Testis (tissue), 3 donors: ENCODE data around the gene BTLA. TPM values are rescaled to one million over a fixed set of nuclear protein-coding genes. Genes with fewer than 3 reads are reported as not detected.
"Not testable (repeated sequence)": the region's sequence is repeated elsewhere in the genome, so short reads cannot be mapped to it uniquely, and the experiment has no call there.

Experiments used
- DNase-seq: peaks from one replicate; pipeline ENCODE4 v3.0.0-alpha.2; 2019
- H3K27ac ChIP-seq, 2 donors: fragments of 200-600 bp; sonication (generic); one replicate each; pipeline ENCODE4 v1.5.1; 2019
- H3K27me3 ChIP-seq: fragments of 200-600 bp; sonication (generic); one replicate; pipeline ENCODE4 v1.5.1; 2019
- H3K36me3 ChIP-seq: fragments of 200-600 bp; sonication (generic); one replicate; pipeline ENCODE4 v1.5.1; 2017; ENCODE audit warnings: low read depth; ENCODE audit errors: missing control alignments
- H3K4me1 ChIP-seq: fragments of 200-600 bp; sonication (generic); one replicate; pipeline ENCODE4 v1.5.1; 2019
- H3K4me3 ChIP-seq, 2 donors: fragments of 200-600 bp; sonication (generic); one replicate each; pipeline ENCODE4 v1.5.1; 2017 to 2019
- H3K9me3 ChIP-seq: fragments of 200-600 bp; sonication (generic); one replicate; pipeline ENCODE4 v1.5.1; 2017
- CTCF ChIP-seq, 3 experiments: fragments of 450-650 bp in 2 of 3; fragments of 200-600 bp in 1 of 3; sonication (generic) in 1 of 3; IDR thresholded peaks; one replicate each; pipeline ENCODE4 v1.5.1; 2016 to 2019; ENCODE audit warnings: antibody characterized with exemption in 3 of 3, mild to moderate bottlenecking in 2 of 3, moderate library complexity in 1 of 3
- POLR2A ChIP-seq: fragments of 450-650 bp; IDR thresholded peaks from one replicate; pipeline ENCODE4 v1.6.1; 2017; ENCODE audit warnings: antibody characterized with exemption, mild to moderate bottlenecking, moderate library complexity
- WGBS, 2 donors: methylation state at CpG; one replicate each; pipeline ENCODE4 v1.1.5; 2018; 5-methylcytosine and 5-hydroxymethylcytosine counted together
- intact Hi-C: fragments of 100-400 bp; cut with DNase I; formaldehyde crosslinking; loops from one replicate; pipeline ENCODE4 v1.15.1; 2023; ENCODE audit warnings: low total_unique reads
- polyA plus RNA-seq: library from polyadenylated mRNA; stranded (reverse); fragments of 350-450 nt; fragmentation: Illumina TruSeq; extraction: RNeasy Lipid Tissue Mini Kit (QIAGEN cat#74804); gene quantifications from one replicate; pipeline ENCODE4 v1.2.3, GENCODE V29; 2014; ENCODE audit warnings: low read depth, low replicate concordance; ENCODE audit not compliant: insufficient read depth
- total RNA-seq, 2 donors: library from RNA; depleted of rRNA; stranded (reverse); fragments of >200 nt; gene quantifications; one replicate each; pipeline ENCODE4 v1.2.3, GENCODE V29; 2016

The BTLA gene
- total and polyA plus RNA-seq, 3 donors from 2014 or later, result 0.50 to 1.4 (median 1.2) TPM

GRCh38 chr3:112500621-112501020 is 1.3 kb upstream of the BTLA start:
- no peak overlapping the region for H3K4me3 ChIP-seq
- no peaks in the 10 kb centered on the region for H3K4me1 ChIP-seq
- no peak for DNase-seq
- TF ChIP-seq CTCF (IDR thresholded peaks at IDR 0.05) (no peak), POLR2A (no peak)
- intact Hi-C loops, result no loop called here
- no peaks in the 10 kb centered on the region for H3K9me3 ChIP-seq
- 85 to 88% methylated on average over 2 of the region's 2 CpGs for WGBS, 2 donors
- no peaks in the 10 kb centered on the region for H3K27me3 ChIP-seq
- no peaks in the 10 kb centered on the region for H3K36me3 ChIP-seq
- H3K27ac ChIP-seq, result no peak overlapping the region

GRCh38 chr3:112497897-112498548 is 1.2 kb downstream of the BTLA start:
- 69 to 79% methylated on average over 11 of the region's 11 CpGs for WGBS, 2 donors
- Histone ChIP-seq H3K9me3 (no peaks in the 10 kb centered on the region), H3K4me1 (no peaks in the 10 kb centered on the region), H3K4me3 (no peak overlapping the region), H3K27ac (no peak overlapping the region), H3K27me3 (no peaks in the 10 kb centered on the region), H3K36me3 (no peaks in the 10 kb centered on the region)
- TF ChIP-seq CTCF (IDR thresholded peaks at IDR 0.05) (no peak), POLR2A (no peak)
- DNase-seq, result no peak
- intact Hi-C loops, result no loop called here

DNA sequence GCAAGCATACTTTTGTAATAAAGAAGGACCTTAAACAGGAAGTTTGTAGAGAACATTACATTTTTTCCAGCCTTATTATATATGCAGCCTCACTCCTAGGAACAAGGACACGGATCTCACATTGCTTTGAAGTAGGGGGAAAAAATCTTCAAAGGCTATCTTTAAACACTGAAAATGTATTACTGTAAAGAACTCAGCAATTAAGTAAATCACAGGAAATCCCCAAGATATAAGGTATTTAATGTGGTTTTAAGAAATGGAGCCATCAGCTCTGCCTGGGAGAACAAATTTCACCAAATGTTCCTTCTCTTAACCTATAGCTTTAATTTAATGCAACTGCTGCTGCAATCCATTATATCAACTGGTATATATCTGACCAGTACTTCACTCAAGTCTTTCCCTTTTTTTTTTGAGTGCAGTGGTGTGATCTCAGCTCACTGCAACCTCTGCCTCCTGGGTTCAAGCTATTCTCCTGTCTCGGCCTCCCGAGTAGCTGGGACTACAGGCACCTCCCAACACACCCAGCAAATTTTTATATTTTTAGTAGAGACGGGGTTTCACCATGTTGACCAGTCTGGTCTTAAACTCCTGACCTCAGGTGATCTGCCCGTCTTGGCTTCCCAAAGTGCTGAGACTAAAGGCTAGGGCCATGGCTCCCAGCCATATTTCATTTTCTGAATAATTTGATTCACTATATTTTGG is 2.8 kb downstream of the BTLA start:
- TF ChIP-seq POLR2A, result no peak
- TF ChIP-seq CTCF (IDR thresholded peaks at IDR 0.05), result no peak
- Histone ChIP-seq H3K27ac (no peak overlapping the region), H3K4me1 (no peaks in the 10 kb centered on the region), H3K27me3 (no peaks in the 10 kb centered on the region), H3K9me3 (no peaks in the 10 kb centered on the region), H3K4me3 (no peak overlapping the region), H3K36me3 (no peaks in the 10 kb centered on the region)
- WGBS, 2 donors, result 87% methylated on average over 5 of the region's 5 CpGs
- intact Hi-C loops, result no loop called here
- DNase-seq, result no peak

DNA sequence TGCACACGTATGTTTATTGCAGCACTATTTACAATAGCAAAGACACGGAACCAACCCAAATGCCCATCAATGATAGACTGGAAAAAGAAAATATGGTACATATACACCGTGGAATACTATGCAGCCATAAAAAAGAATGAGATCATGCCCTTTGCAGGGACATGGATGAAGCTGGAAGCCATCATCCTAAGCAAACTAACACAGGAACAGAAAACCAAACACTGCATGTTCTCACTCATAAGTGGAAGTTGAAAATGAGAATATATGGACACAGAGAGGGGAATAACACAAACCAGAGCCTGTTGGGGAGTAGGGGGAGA is 4.9 kb downstream of the BTLA start:
- H3K9me3 ChIP-seq, DNase-seq, H3K27ac ChIP-seq, H3K27me3 ChIP-seq, H3K36me3 ChIP-seq, H3K4me1 ChIP-seq, intact Hi-C loops, H3K4me3 ChIP-seq: not testable (repeated sequence)
- WGBS, 2 donors, result 96 to 97% methylated on average over 3 of the region's 3 CpGs

DNA sequence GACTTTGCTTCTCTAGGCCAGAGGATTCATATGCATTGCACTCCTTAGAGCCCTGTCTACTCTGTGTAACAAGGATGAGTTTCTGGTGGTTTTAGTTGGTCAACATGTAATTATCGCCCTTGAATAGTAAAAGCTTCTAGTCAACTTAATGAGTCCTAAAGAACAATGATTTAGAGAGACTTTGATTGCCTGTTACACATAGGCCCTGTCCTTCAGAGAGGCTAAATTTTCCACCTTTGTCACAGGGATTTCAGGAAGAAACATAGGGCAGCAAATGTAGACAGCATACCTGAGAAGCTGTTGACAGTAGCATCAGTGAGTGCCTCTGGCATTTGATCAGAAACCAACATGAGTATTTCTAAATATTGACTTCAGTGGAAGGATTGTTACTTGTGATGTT is 7.1 kb downstream of the BTLA start:
- no peaks in the 10 kb centered on the region for H3K9me3 ChIP-seq
- H3K27me3 ChIP-seq, result no peaks in the 10 kb centered on the region
- H3K4me1 ChIP-seq, result no peaks in the 10 kb centered on the region
- TF ChIP-seq POLR2A (no peak), CTCF (IDR thresholded peaks at IDR 0.05) (no peak)
- no peaks in the 10 kb centered on the region for H3K36me3 ChIP-seq
- whole genome bisulfite sequencing, 2 donors, result 76 to 100% methylated on average over 1 of the region's 1 CpG
- DNase-seq, result no peak
- H3K27ac ChIP-seq, result no peak overlapping the region
- intact Hi-C loops, result no loop called here
- no peak overlapping the region for H3K4me3 ChIP-seq
